K562 (cell line): ENCODE measurements around the gene KPTN. TPM values are rescaled to one million over a fixed set of nuclear protein-coding genes. Genes with fewer than 3 reads are reported as not detected.
"Not testable (repeated sequence)": the region's sequence is repeated elsewhere in the genome, so short reads cannot be mapped to it uniquely, and the experiment has no call there.

ENCODE experiments used
- ATAC-seq: fragments of 200-7000 bp; cut with Tn5 transposase; 3 replicates; pipeline ENCODE4 v1.9.1; 2020; ENCODE audit warnings: moderate library complexity
- BruUV-seq: library from RNA; stranded (reverse); fragments of 400-500 nt; replicated peaks from 2 replicates; lab custom pipeline; 2021; lab: Mats Ljungman, UMichigan
- CTCF ChIA-PET: fragments of 300-600 bp; formaldehyde crosslinking; extraction: SDS; loops from one replicate; lab custom pipeline; 2021; ENCODE audit warnings: low intra/inter-chr PET ratio; lab: Yijun Ruan, JAX
- POLR2A ChIA-PET: fragments of 300-600, 350-650 bp; sonication (Branson Sonifier 250); formaldehyde crosslinking; extraction: SDS; loops from one replicate; lab custom pipeline; 2021; ENCODE audit warnings: antibody characterized with exemption, inconsistent platforms; lab: Yijun Ruan, JAX
- DNase-seq, 4 experiments: peaks; one replicate each; pipeline versions ENCODE4 v3.0.0 to v3.0.0-alpha.2; 2011 to 2018; ENCODE audit warnings: low spot score in 3 of 4, mixed read lengths in 3 of 4; ENCODE audit errors: extremely low read depth in 1 of 4
- FAIRE-seq: peaks from 2 replicates; lab custom pipeline; 2011; peaks lifted over from hg19 to GRCh38; lab: Jason Lieb, UNC
- H2AFZ ChIP-seq: 2 replicates; pipeline ENCODE4 v1.6.0; 2011; ENCODE audit warnings: low read depth, low read length, control low read depth, inconsistent platforms
- H3K27ac ChIP-seq: fragments of 200-600 bp; 3 replicates; pipeline ENCODE4 v1.8.0; 2011; ENCODE audit warnings: low read depth, mild to moderate bottlenecking, control low read depth, inconsistent platforms, low read length, moderate library complexity, mixed read lengths; ENCODE audit errors: extremely low read depth
- H3K27me3 ChIP-seq, 2 experiments: fragments of 300-600 bp in 1 of 2; 2 replicates in 1 of 2; 3 replicates in 1 of 2; pipeline versions ENCODE4 v1.6.0 to v1.8.0; 2011; ENCODE audit warnings: inconsistent platforms in 2 of 2, low read length in 2 of 2, mild to moderate bottlenecking in 1 of 2, mixed read lengths in 1 of 2, moderate library complexity in 1 of 2; ENCODE audit not compliant: control insufficient read depth in 2 of 2, insufficient read depth in 2 of 2
- H3K36me3 ChIP-seq: fragments of 300-600 bp; 3 replicates; pipeline ENCODE4 v1.8.0; 2011; ENCODE audit warnings: mild to moderate bottlenecking, low read length, inconsistent platforms; ENCODE audit not compliant: control insufficient read depth, insufficient read depth
- H3K4me1 ChIP-seq, 2 experiments: fragments of 200-600 bp in 1 of 2; replicated peaks in 1 of 2; 2 replicates in 1 of 2; 3 replicates in 1 of 2; pipeline versions ENCODE4 v1.5.1 to v1.8.0; 2011; ENCODE audit warnings: inconsistent platforms in 2 of 2, low read length in 2 of 2, mild to moderate bottlenecking in 1 of 2, mixed read lengths in 1 of 2, moderate library complexity in 1 of 2; ENCODE audit not compliant: control insufficient read depth in 2 of 2, insufficient read depth in 2 of 2
- H3K4me2 ChIP-seq: 2 replicates; pipeline ENCODE4 v1.6.1; 2011; ENCODE audit warnings: low read length, control low read depth, inconsistent platforms, mixed read lengths; ENCODE audit not compliant: insufficient read depth
- H3K4me3 ChIP-seq: fragments of 200-600 bp; sonication (generic), shearing (Covaris generic); 2 replicates; pipeline ENCODE4 v1.5.1; 2016; ENCODE audit warnings: control low read depth, inconsistent platforms
- H3K79me2 ChIP-seq: fragments of 200-600 bp; 3 replicates; pipeline ENCODE4 v1.8.0; 2011; ENCODE audit warnings: low read length, inconsistent platforms; ENCODE audit not compliant: control insufficient read depth, insufficient read depth
- H3K9ac ChIP-seq, 2 experiments: 2 replicates each; pipeline versions ENCODE4 v1.6.0 to v1.6.1; 2011; ENCODE audit warnings: low read depth in 2 of 2, low read length in 2 of 2, control low read depth in 1 of 2, inconsistent platforms in 1 of 2, mild to moderate bottlenecking in 1 of 2, mixed read lengths in 1 of 2; ENCODE audit not compliant: insufficient read depth in 1 of 2
- H3K9me1 ChIP-seq: one replicate; pipeline ENCODE4 v1.6.0; 2011; ENCODE audit warnings: inconsistent platforms, mild to moderate bottlenecking, low read length, moderate library complexity; ENCODE audit not compliant: control insufficient read depth, insufficient read depth
- H3K9me3 ChIP-seq: replicated peaks from 2 replicates; pipeline ENCODE4 v1.5.1; 2011; ENCODE audit warnings: low read depth, low read length, inconsistent platforms; ENCODE audit not compliant: control insufficient read depth, insufficient read depth
- H4K20me1 ChIP-seq: replicated peaks from 2 replicates; pipeline ENCODE4 v1.6.1; 2011; ENCODE audit warnings: low read length, inconsistent platforms, mixed read lengths; ENCODE audit not compliant: control insufficient read depth, insufficient read depth
- DNMT1 ChIP-seq: fragments of 450-650 bp; IDR thresholded peaks from 2 replicates; pipeline ENCODE4 v1.6.1; 2016; ENCODE audit warnings: antibody characterized with exemption, mild to moderate bottlenecking
- ETS2 ChIP-seq: IDR thresholded peaks from 2 replicates; pipeline ENCODE4 v1.6.1; 2016; ENCODE audit warnings: borderline replicate concordance, missing genetic modification characterization, mild to moderate bottlenecking, moderate library complexity, missing compliant biosample characterization; ENCODE audit not compliant: poor library complexity, severe bottlenecking
- FOSL1 ChIP-seq: fragments of 200-800 bp; sonication (Bioruptor generic); conservative IDR thresholded peaks from 2 replicates; pipeline ENCODE4 v1.6.1; 2016; ENCODE audit warnings: missing genetic modification characterization, missing compliant biosample characterization
- HMGN3 ChIP-seq: IDR thresholded peaks from 2 replicates; pipeline ENCODE4 v1.6.1; 2011; ENCODE audit warnings: borderline replicate concordance, low read depth, mild to moderate bottlenecking, mixed read lengths, low read length; ENCODE audit not compliant: insufficient read length; ENCODE audit errors: extremely low read depth
- KLF13 ChIP-seq: fragments of 450-650 bp; IDR thresholded peaks from 2 replicates; pipeline ENCODE4 v1.6.1; 2016; ENCODE audit warnings: missing genetic modification characterization, low read depth, mild to moderate bottlenecking, missing compliant biosample characterization, moderate library complexity, borderline replicate concordance
- POLR2A ChIP-seq: fragments of 450-650 bp; conservative IDR thresholded peaks from 2 replicates; pipeline ENCODE4 v1.6.1; 2016
- SREBF2 ChIP-seq: sonication (generic); formaldehyde crosslinking; IDR thresholded peaks from 2 replicates; pipeline ENCODE4 v1.4.0; 2020; ENCODE audit warnings: mild to moderate bottlenecking, missing genetic modification reagents
- TRIM24 ChIP-seq, 2 experiments: fragments of 450-650 bp; IDR thresholded peaks; 2 replicates each; pipeline ENCODE4 v1.6.1; 2016
- ZFX ChIP-seq: sonication (generic); formaldehyde crosslinking; IDR thresholded peaks from 2 replicates; pipeline ENCODE4 v1.8.0; 2022; ENCODE audit warnings: mild to moderate bottlenecking, missing genetic modification reagents, moderate library complexity
- ZNF133 ChIP-seq: fragments of 250-450 bp; sonication (Bioruptor Pico); IDR thresholded peaks from 2 replicates; pipeline ENCODE4 v1.4.0; 2020; ENCODE audit warnings: mild to moderate bottlenecking
- ZNF212 ChIP-seq: fragments of 450-650 bp; formaldehyde crosslinking; IDR thresholded peaks from 2 replicates; pipeline ENCODE4 v1.4.0; 2020; ENCODE audit warnings: mild to moderate bottlenecking
- ZNF316 ChIP-seq: fragments of 450-650 bp; IDR thresholded peaks from 2 replicates; pipeline ENCODE4 v1.6.1; 2016
- ZNF766 ChIP-seq: fragments of 200-800 bp; sonication (Bioruptor generic); conservative IDR thresholded peaks from 2 replicates; pipeline ENCODE4 v1.6.1; 2016; ENCODE audit warnings: missing genetic modification characterization, missing compliant biosample characterization
- WGBS: fragments of 100-300 bp; shearing (Covaris generic); methylation state at CpG from one replicate; pipeline ENCODE4 v1.1.6; 2016; ENCODE audit warnings: low coverage, mixed read lengths; ENCODE audit not compliant: insufficient coverage; ENCODE audit errors: missing lambda C conversion rate; 5-methylcytosine and 5-hydroxymethylcytosine counted together
- in situ Hi-C: fragments of 300-500 bp; cut with MboI; formaldehyde crosslinking; loops from 4 replicates; pipeline ENCODE4 v1.15.0; 2018; ENCODE audit warnings: inconsistent platforms, mixed read lengths
- intact Hi-C: fragments of 100-400 bp; cut with micrococcal nuclease; formaldehyde crosslinking; loops from 2 replicates; pipeline ENCODE4 v1.14.2; 2022
- polyA plus RNA-seq, 8 experiments: library from polyadenylated mRNA; depleted of rRNA in 4 of 8; stranded (reverse) in 5 of 8; unstranded in 3 of 8; fragments of >200 nt; fragmentation: Nextera tagmentation in 2 of 8; fragmentation: Illumina TruSeq in 1 of 8; extraction: Ambion mirVana in 2 of 8; extraction: Trizol in 1 of 8; gene quantifications; 2 replicates each; pipeline versions ENCODE4 v1.2.1 to v1.2.3, GENCODE V29; 2011 to 2014; ENCODE audit warnings: inconsistent platforms in 1 of 8, missing spikeins in 1 of 8
- total RNA-seq, 7 experiments: library from RNA; depleted of rRNA in 6 of 7; stranded (reverse); fragments of >200 nt in 6 of 7; fragmentation: Illumina TruSeq in 2 of 7; extraction: Trizol in 2 of 7; gene quantifications; 2 replicates each; pipeline versions ENCODE4 v1.2.1 to v1.2.3, GENCODE V29; 2011 to 2021; ENCODE audit warnings: low replicate concordance in 1 of 7
- TF ChIP-seq, protein P1 (sequence below): fragments of 250-450 bp; sonication (Bioruptor Pico); IDR thresholded peaks from 2 replicates; pipeline ENCODE4 v1.8.0; 2022; ENCODE audit warnings: inconsistent platforms

Gene KPTN
- total and polyA plus RNA-seq, 9 of the 15 experiments (the other 6 are each of a cell fraction or from before 2014, with no cell fraction given) = 0.56 to 18.2 (median 8.5) TPM

DNA sequence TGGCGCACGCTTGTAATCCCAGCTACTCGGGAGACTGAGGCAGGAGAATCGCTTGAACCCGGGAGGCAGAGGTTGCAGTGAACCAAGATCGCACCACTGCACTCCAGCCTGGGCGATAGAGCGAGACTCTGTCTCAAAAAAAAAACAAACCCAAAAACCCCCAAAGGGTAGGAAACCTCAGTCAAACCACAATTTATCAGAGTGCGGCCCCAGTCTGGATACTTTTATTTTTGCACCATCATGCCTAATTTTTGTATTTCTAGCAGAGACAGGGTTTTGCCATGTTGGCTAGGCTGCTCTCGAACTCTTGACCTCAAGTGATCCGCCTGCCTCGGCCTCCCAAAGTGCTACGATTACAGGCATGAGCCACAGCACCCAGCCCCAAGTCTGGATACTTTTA, 2.2 kb upstream of the KPTN start:
- intact Hi-C loops, H3K9ac ChIP-seq, H2AFZ ChIP-seq, H3K27ac ChIP-seq, H3K9me3 ChIP-seq, H3K4me2 ChIP-seq, H4K20me1 ChIP-seq, BruUV-seq, H3K9me1 ChIP-seq, in situ Hi-C loops, FAIRE-seq, DNase-seq, ATAC-seq, H3K4me3 ChIP-seq, CTCF ChIA-PET, H3K27me3 ChIP-seq: not testable (repeated sequence)
- 81% methylated on average over 7 of the region's 13 CpGs for WGBS
- TF ChIP-seq POLR2A = 0 out of 2 replicates have a peak, but pooled peaks have one; percentile 7
- POLR2A ChIA-PET = interaction anchor here (0.6 kb wide), 1 partner anchor 16 kb away, joined by 4 read pairs; no protein-coding TSS in a partner anchor
- H3K36me3 ChIP-seq = peaks cover 36% of the 10 kb centered on the region
- peaks cover 3 to 42% of the 10 kb centered on the region in 2 experiments; a peak in 3 of 5 replicates for H3K4me1 ChIP-seq
- H3K79me2 ChIP-seq = peaks cover 12% of the 10 kb centered on the region

DNA sequence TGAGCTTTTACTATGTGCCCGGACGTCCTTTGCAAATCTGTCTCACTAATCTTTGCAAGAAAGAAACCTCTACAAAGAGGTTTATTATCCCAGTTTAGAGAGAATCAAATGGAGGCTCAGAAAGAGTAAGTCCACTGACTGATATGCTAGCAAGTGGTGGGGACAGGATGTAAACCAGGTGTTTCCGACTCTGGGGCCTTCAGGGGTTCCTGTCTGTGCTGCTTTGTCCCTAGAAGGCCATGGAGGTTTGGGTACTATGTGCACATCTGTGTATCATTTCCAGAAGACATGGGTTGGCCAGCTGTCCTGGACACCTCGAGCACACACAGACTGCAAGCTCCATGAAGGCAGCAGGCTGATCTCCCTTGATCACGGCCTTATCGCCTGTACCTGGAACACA, 1.2 kb upstream of the KPTN start:
- DNase-seq (no peak), ATAC-seq (no peak), FAIRE-seq (no peak)
- H3K4me1 ChIP-seq = peaks cover 3 to 42% of the 10 kb centered on the region in 2 experiments; a peak in 3 of 5 replicates
- POLR2A ChIA-PET = interaction anchor here (0.6 to 2.6 kb wide), 6 partner anchors 11 to 107 kb away, joined by 3 to 8 read pairs (median 3); no protein-coding TSS in a partner anchor
- WGBS = 87% methylated on average over 6 of the region's 6 CpGs
- no TSS peak for BruUV-seq
- H3K4me2 ChIP-seq = peak overlapping the region; percentile 86
- in situ Hi-C loops (no loop called here), intact Hi-C loops (no loop called here)
- H3K36me3 ChIP-seq = peaks cover 26% of the 10 kb centered on the region
- H4K20me1 ChIP-seq = no peaks in the 10 kb centered on the region
- H2AFZ ChIP-seq = no peak overlapping the region
- no peaks in the 10 kb centered on the region for H3K27me3 ChIP-seq
- peak overlapping the region in 1 of 2 experiments; percentile 88; a peak in 1 of 4 replicates for H3K9ac ChIP-seq
- no peaks in the 10 kb centered on the region for H3K9me1 ChIP-seq
- H3K79me2 ChIP-seq = peaks cover 12% of the 10 kb centered on the region
- no peaks in the 10 kb centered on the region for H3K9me3 ChIP-seq
- H3K4me3 ChIP-seq = peak overlapping the region; percentile 67; the same call in 1 of the 2 replicates
- H3K27ac ChIP-seq = no peak overlapping the region
- CTCF ChIA-PET = no interaction called here
- TF ChIP-seq KLF13 (tag) (no peak), HMGN3 (no peak), ZNF316 (peak; percentile 82), ETS2 (no peak), ZNF212 (CRISPR knock-in tag) (no peak), TRIM24 (IDR thresholded peaks at IDR 0.05) (0 out of 4 replicates have a peak, but pooled peaks of 1 of the 2 experiments have one; percentile 22), ZFX (CRISPR knock-in tag) (0 out of 2 replicates have a peak, but pooled peaks have one; percentile 11), FOSL1 (tag) (no peak), ZNF766 (CRISPR knock-in tag) (peak; percentile 83), DNMT1 (no peak), SREBF2 (no peak), ZNF133 (CRISPR knock-in tag) (no peak)
- TF ChIP-seq, protein P1, sequence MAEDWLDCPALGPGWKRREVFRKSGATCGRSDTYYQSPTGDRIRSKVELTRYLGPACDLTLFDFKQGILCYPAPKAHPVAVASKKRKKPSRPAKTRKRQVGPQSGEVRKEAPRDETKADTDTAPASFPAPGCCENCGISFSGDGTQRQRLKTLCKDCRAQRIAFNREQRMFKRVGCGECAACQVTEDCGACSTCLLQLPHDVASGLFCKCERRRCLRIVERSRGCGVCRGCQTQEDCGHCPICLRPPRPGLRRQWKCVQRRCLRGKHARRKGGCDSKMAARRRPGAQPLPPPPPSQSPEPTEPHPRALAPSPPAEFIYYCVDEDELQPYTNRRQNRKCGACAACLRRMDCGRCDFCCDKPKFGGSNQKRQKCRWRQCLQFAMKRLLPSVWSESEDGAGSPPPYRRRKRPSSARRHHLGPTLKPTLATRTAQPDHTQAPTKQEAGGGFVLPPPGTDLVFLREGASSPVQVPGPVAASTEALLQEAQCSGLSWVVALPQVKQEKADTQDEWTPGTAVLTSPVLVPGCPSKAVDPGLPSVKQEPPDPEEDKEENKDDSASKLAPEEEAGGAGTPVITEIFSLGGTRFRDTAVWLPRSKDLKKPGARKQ = no peak
